Activated CD8-positive, alpha-beta memory T cell treated with anti-CD3 and anti-CD28 coated beads, Interleukin-2, amount 50 U/mL, for 1 hour (primary cell): ENCODE data around the gene PTPN21.
"Not testable (repeated sequence)": the region's sequence is repeated elsewhere in the genome, so short reads cannot be mapped to it uniquely, and the experiment has no call there.

Experiments
- DNase-seq: peaks from one replicate; pipeline ENCODE4 v3.0.0-alpha.2; 2020; ENCODE audit errors: extremely low read depth

PTPN21 gene

GRCh38 chr14:88551980-88552431 is 2.8 kb downstream of the PTPN21 start:
- no peak for DNase-seq

- no peak for DNase-seq
These were observed 3.5 kb downstream of the PTPN21 start for GRCh38 chr14:88551094-88551870.

DNA sequence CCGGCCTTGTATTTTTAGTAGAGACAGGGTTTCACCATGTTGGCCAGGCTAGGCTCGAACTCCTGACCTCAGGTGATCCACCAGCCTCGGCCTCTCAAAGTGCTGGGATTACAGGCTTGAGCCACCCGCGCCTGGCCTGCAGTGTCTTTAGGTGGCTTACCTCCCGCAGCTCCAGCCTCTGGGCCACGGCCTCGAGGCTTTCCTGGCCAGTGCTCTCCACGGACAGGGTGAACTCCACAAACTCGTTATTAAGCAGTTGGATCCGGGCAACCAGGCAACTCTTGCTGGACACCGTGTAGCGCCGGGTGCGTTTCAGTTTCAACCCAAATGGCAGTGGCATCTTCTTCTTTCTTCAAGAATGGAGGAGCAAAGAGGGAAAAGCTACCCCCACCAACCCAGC is 4.7 kb downstream of the PTPN21 start:
- no peak for DNase-seq

GRCh38 chr14:88547386-88547780 is 7.4 kb downstream of the PTPN21 start:
- DNase-seq: no peak

DNA sequence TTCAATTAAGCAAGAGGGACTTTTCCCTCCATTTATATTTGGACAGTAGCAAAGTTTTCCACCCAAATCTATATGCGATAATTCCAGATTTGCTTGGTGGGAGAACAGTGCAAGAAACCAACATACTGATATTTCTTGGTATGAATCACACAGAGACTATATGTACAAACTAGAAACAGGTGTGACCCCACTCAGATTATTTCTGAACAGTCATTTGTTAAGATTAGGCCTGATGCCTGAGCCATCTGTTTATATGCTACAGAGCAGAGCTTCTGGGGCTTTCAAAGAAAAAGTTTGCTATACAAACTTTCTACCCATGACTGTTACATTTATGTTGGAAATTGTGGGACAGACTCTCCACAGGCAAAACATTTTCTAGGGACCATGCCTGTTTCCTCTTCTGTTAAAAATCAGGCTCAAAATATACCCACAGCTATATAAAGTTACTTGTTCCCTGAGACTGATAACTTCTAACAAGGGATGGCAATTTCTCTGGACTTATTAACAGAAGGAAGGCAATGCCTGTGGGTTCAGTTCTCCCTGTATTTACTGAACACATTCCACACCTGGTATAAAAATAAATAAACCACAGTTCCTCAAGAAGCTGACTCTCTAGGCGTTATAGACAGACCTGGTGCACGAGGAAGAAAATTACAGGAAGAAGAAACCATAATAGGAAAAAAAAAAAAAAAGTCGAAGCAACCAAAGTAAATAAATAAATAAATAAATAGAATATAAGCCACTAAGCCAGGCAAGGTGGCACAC is 8.0 kb downstream of the PTPN21 start:
- no peak for DNase-seq

GRCh38 chr14:88545256-88545655 is 9.6 kb downstream of the PTPN21 start:
- DNase-seq: no peak

GRCh38 chr14:88542857-88543795 is 11.7 kb downstream of the PTPN21 start:
- no peak for DNase-seq

DNA sequence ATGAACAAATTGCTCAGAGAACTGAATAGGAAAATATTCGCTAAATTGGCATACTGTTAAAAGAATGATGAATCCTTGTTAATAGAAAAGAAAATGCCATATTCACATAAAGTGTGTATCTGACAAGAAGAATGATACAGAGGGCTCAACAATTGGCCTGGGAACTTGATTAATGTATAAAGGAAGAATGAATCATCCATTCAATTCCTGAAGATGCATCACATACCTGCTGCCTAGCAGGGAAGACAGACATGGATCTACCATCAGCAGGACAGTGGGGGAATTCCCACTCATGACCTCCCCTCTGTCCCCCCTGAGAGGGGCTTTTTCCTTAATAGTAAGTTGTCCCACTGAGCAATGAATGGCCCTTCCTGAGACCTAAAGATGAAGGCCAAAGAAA is 13.5 kb downstream of the PTPN21 start:
- DNase-seq: no peak

- DNase-seq: no peak
These were observed 19.0 kb downstream of the PTPN21 start for GRCh38 chr14:88535813-88536212.

- no peak for DNase-seq
These were observed 19.7 kb downstream of the PTPN21 start for GRCh38 chr14:88535149-88535548.

- no peak for DNase-seq
These were observed 21.7 kb downstream of the PTPN21 start for GRCh38 chr14:88533064-88533602.

- DNase-seq: not testable (repeated sequence)
These were observed 24.9 kb downstream of the PTPN21 start for GRCh38 chr14:88529889-88530288.

DNA sequence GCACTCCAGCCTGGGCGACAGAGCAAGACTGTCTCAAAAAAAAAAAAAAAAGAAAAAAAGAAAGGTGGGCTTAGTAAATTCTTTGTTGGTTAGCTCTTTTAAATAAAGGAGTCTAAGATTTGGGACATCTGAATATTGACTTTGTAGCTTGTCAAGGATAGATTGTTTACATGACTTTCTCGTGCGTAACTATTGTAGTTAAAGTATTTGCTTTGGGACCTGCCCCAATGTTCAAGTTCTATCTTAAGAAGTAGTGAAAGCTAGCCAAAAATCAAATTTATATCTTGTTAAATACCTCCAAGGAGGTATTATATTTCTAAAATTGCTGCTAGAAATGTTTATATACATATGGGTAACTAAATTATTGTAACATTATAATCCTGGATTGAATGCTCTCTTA is 32.4 kb downstream of the PTPN21 start:
- DNase-seq: no peak

GRCh38 chr14:88521818-88522217 is 33.0 kb downstream of the PTPN21 start:
- no peak for DNase-seq

GRCh38 chr14:88519907-88520306 is 34.9 kb downstream of the PTPN21 start:
- no peak for DNase-seq

DNA sequence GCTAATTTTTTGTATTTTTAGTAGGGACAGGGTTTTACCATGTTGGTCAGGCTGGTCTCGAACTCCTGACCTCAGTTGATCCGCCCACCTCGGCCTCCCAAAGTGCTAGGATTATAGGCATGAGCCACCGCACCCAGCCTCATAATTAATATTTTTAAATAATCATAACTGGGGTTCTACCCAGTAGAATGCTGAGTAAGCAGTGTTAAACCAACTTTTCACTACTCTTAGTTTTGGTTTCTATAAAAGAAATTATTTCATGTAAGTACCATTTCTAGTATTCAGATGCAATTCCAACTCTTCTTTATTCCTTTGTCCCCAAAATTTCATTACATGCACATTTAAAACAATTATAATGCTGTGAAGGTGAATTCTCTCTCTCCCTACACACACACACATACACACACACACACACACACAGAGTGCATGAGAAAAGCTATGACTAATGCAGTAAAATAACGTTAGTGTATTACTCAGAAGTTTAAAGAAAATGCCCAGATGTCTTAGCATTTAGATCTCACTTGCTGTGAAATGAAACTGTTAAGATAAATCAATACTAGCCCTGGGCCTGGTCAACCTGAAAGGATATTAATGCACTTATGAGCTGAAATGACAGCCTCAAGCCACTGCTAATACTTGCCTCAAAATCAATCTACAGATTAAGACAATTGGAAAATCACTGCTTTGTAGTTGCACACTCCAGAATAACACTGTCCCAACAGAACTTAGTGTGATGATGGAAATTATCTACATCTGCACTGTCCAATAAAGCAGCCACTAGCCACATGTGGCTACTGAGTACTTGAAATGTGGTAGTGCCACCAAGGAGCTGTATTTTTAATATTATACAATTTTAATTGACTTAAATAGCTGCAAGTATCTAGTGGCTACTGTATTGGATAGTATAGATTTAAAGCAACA is 36.0 kb downstream of the PTPN21 start:
- no peak for DNase-seq

DNA sequence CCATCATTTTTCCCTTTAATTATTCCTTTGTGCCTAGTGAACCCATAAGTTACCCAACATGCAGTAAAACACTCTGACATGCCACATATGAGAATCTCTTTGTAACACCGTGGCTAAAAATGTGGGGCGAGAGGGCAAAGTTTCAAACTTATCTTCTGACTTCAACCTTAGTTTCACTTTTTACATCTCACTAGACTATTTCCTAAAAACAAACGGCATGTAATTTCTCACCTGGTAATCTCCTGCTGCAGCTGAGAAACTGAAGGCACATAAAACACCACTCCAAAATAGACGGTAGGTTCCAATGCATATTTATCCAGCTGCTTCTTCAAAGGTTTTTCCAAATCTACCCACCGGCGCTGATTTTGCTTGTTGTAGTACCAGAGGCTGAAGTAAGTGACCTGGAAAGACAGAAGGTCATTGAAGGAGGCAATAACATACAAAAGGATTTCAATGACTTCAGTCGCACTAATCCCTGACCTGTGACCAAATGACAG is 37.9 kb downstream of the PTPN21 start:
- no peak for DNase-seq

GRCh38 chr14:88515499-88516221 is 39.1 kb downstream of the PTPN21 start:
- DNase-seq: no peak

DNA sequence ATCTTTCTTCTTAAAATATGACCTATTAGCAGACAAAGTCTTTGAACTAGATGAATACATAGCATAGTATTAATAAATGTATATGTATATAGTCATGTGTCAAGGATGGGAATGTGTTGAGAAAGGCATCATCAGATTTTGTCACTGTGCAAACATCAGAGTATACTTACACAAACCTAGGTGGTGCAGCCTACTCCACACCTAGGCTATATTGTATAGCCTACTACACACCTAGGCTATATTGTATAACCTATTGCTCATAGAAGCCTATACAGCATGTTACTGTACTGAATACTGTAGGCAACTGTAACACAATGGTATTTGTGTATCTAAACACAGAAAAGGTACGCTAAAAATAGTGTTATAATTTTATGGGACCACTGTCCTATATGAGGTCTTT is 47.6 kb downstream of the PTPN21 start:
- no peak for DNase-seq

DNA sequence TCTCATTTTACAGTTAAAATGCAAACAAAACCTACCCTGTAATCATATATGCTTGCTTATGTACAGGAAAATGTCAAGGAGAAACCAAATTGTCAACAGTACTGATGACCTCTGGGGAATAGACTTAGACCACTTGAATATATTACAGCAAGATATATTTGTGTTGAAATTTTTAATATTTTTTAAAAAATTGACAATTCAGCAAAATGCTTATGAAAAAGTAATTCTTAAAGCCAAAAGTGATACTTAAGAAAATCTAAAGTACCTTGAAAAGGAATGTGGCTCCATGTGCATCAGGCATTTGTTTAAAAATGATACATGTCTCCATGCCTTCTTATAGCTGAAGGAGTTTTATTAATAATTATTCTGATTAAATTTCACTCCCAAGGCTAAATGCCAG is 49.2 kb downstream of the PTPN21 start:
- no peak for DNase-seq
